ENCODE data around the gene GATA6.

The GATA6 gene

GRCh38 chr18:22229456-22230124 lies 60.2 kb downstream of the GATA6 start:
- Histone ChIP-seq H3K9me3 (ENCODE audit: severe bottlenecking) (no peaks in the 10 kb centered on the region), H3K27me3 (ENCODE audit: insufficient read depth, poor library complexity, severe bottlenecking) (no peaks in the 10 kb centered on the region), H3K36me3 (ENCODE audit: low read depth) (no peaks in the 10 kb centered on the region), H3K4me3 (ENCODE audit: severe bottlenecking) (no peak overlapping the region), H3K27ac (ENCODE audit: poor library complexity, severe bottlenecking) (peak overlapping the region; percentile 35), H3K4me1 (ENCODE audit: insufficient read depth, poor library complexity, severe bottlenecking) (peaks cover 9% of the 10 kb centered on the region)
- DNase-seq (ENCODE audit: low spot score) (no peak), ATAC-seq (ENCODE audit: low read depth) (no peak)
- TF ChIP-seq, protein P1, sequence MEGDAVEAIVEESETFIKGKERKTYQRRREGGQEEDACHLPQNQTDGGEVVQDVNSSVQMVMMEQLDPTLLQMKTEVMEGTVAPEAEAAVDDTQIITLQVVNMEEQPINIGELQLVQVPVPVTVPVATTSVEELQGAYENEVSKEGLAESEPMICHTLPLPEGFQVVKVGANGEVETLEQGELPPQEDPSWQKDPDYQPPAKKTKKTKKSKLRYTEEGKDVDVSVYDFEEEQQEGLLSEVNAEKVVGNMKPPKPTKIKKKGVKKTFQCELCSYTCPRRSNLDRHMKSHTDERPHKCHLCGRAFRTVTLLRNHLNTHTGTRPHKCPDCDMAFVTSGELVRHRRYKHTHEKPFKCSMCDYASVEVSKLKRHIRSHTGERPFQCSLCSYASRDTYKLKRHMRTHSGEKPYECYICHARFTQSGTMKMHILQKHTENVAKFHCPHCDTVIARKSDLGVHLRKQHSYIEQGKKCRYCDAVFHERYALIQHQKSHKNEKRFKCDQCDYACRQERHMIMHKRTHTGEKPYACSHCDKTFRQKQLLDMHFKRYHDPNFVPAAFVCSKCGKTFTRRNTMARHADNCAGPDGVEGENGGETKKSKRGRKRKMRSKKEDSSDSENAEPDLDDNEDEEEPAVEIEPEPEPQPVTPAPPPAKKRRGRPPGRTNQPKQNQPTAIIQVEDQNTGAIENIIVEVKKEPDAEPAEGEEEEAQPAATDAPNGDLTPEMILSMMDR (IDR thresholded peaks at IDR 0.05; ENCODE audit: poor library complexity, severe bottlenecking): no peak

DNA sequence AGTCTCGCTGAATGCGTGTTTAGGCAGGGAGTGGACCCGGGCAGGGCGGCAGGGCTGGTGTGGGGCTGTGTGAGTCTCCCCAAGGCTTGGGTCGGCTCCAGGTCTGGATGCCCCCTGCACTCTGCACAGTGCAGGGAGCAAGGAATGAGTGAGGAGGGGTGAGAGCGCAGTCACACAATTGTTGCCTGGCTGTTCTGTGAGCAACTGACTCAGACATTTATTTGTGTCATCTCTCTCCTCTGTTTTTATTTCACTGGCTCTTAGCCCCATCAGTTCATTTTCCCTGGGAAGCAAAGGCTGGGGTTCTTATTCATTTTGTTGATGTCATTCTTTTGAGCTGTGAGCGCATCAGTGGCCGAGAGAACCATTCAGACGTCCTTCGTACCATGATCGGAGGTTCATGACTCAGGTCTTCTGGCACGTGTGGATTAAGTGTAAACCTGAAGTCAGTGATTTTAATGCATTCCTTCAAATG lies 61.1 kb downstream of the GATA6 start:
- Histone ChIP-seq H3K27me3 (ENCODE audit: insufficient read depth, poor library complexity, severe bottlenecking) (no peaks in the 10 kb centered on the region), H3K36me3 (ENCODE audit: low read depth) (no peaks in the 10 kb centered on the region), H3K9me3 (ENCODE audit: severe bottlenecking) (no peaks in the 10 kb centered on the region), H3K27ac (ENCODE audit: poor library complexity, severe bottlenecking) (no peak overlapping the region), H3K4me1 (ENCODE audit: insufficient read depth, poor library complexity, severe bottlenecking) (peaks cover 9% of the 10 kb centered on the region), H3K4me3 (ENCODE audit: severe bottlenecking) (no peak overlapping the region)
- TF ChIP-seq, protein P1 (IDR thresholded peaks at IDR 0.05; ENCODE audit: poor library complexity, severe bottlenecking): no peak
- DNase-seq (ENCODE audit: low spot score) (no peak), ATAC-seq (ENCODE audit: low read depth) (peak; percentile 74)

- TF ChIP-seq, protein P1 (IDR thresholded peaks at IDR 0.05; ENCODE audit: poor library complexity, severe bottlenecking): no peak
- no peak for ATAC-seq (ENCODE audit: low read depth)
These were observed 63.9 kb downstream of the GATA6 start for GRCh38 chr18:22233266-22233665.

GRCh38 chr18:22238036-22238435 lies 68.6 kb downstream of the GATA6 start:
- ATAC-seq (ENCODE audit: low read depth) (no peak), DNase-seq (ENCODE audit: low spot score) (no peak)
- H3K27ac ChIP-seq (ENCODE audit: poor library complexity, severe bottlenecking): no peak overlapping the region
- H3K36me3 ChIP-seq (ENCODE audit: low read depth): no peaks in the 10 kb centered on the region
- TF ChIP-seq, protein P1 (IDR thresholded peaks at IDR 0.05; ENCODE audit: poor library complexity, severe bottlenecking): no peak
- no peaks in the 10 kb centered on the region for H3K27me3 ChIP-seq (ENCODE audit: insufficient read depth, poor library complexity, severe bottlenecking)
- H3K4me1 ChIP-seq (ENCODE audit: insufficient read depth, poor library complexity, severe bottlenecking): no peaks in the 10 kb centered on the region
- no peaks in the 10 kb centered on the region for H3K9me3 ChIP-seq (ENCODE audit: severe bottlenecking)
- H3K4me3 ChIP-seq (ENCODE audit: severe bottlenecking): no peak overlapping the region

More at GRCh38 chr18:22233266-22233665, 63.9 kb downstream of the GATA6 start:
- Histone ChIP-seq H3K4me1 (ENCODE audit: insufficient read depth, poor library complexity, severe bottlenecking) (peaks cover 9% of the 10 kb centered on the region), H3K4me3 (ENCODE audit: severe bottlenecking) (no peak overlapping the region), H3K27ac (ENCODE audit: poor library complexity, severe bottlenecking) (no peak overlapping the region), H3K36me3 (ENCODE audit: low read depth) (no peaks in the 10 kb centered on the region), H3K27me3 (ENCODE audit: insufficient read depth, poor library complexity, severe bottlenecking) (no peaks in the 10 kb centered on the region), H3K9me3 (ENCODE audit: severe bottlenecking) (no peaks in the 10 kb centered on the region)
- DNase-seq (ENCODE audit: low spot score): no peak

DNA sequence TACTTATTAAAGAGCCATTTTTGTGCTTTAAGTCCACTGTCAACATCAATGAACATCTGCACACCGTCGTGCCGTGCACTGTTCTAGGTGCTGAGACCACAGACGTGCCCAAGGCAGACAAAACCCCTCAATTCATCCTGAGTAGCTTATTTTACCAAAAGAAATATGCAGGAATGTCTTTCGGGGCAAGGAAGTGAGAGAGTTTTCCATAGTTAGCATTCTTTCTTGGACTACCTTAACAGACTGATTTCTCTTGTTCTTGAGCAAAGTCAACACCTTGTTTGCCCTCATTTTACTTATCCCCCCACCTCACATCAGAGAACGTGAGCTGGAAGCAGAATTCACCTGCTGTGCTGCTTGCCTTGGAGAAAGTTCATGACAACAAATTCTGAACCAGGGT lies 69.3 kb downstream of the GATA6 start:
- Histone ChIP-seq H3K36me3 (ENCODE audit: low read depth) (no peaks in the 10 kb centered on the region), H3K4me1 (ENCODE audit: insufficient read depth, poor library complexity, severe bottlenecking) (no peaks in the 10 kb centered on the region), H3K9me3 (ENCODE audit: severe bottlenecking) (no peaks in the 10 kb centered on the region), H3K4me3 (ENCODE audit: severe bottlenecking) (no peak overlapping the region), H3K27me3 (ENCODE audit: insufficient read depth, poor library complexity, severe bottlenecking) (no peaks in the 10 kb centered on the region), H3K27ac (ENCODE audit: poor library complexity, severe bottlenecking) (no peak overlapping the region)
- TF ChIP-seq, protein P1 (IDR thresholded peaks at IDR 0.05; ENCODE audit: poor library complexity, severe bottlenecking): no peak
- ATAC-seq (ENCODE audit: low read depth): no peak
- no peak for DNase-seq (ENCODE audit: low spot score)

All from RWPE2 (cell line).